ENCODE measurements around the gene CELSR1.
"Not testable (repeated sequence)": the region's sequence is repeated elsewhere in the genome, so short reads cannot be mapped to it uniquely, and the experiment has no call there.

Gene CELSR1

DNA sequence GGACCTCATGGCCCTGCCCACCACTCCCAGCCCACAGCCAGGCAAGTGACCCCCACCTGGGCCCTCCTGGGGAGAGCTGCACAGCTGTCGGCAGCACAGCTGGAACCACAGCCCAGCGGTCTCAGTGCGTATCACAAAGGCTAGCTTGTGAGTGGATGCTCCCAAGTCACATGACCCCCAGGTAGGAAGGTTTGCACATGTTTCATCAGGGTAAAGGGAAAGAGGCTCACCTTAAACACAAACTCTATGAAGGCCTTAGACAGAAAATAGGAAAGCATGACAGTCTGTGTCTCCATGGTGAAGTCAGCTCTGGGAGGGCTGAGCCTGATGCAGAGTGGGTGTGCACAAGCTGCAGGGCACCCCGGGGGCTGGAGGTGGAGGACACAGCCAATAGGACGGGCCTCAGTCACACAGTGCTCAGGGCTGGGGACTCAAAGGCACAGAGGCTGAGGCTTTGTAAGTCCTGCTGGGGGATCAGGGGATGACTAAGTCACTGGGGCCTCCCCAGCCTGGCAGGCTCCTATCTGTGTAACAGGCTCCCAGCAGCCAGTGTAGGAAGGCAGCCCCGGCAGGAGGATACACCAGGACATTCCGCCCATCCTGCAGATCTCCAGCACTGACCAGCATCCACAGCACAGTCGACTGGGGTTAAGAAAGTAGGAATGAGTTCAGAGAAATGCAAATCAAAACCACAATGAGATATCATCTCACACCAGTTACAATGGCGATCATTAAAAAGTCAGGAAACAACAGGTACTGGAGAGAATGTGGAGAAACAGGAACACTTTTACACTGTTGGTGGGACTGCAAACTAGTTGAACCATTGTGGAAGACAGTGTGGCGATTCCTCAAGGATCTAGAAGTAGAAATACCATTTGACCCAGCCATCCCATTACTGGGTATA lies 22.0 kb downstream of the CELSR1 start:
- no peak for DNase-seq (ENCODE audit: low read depth in 2 of 3, low spot score in 1 of 3)

DNA sequence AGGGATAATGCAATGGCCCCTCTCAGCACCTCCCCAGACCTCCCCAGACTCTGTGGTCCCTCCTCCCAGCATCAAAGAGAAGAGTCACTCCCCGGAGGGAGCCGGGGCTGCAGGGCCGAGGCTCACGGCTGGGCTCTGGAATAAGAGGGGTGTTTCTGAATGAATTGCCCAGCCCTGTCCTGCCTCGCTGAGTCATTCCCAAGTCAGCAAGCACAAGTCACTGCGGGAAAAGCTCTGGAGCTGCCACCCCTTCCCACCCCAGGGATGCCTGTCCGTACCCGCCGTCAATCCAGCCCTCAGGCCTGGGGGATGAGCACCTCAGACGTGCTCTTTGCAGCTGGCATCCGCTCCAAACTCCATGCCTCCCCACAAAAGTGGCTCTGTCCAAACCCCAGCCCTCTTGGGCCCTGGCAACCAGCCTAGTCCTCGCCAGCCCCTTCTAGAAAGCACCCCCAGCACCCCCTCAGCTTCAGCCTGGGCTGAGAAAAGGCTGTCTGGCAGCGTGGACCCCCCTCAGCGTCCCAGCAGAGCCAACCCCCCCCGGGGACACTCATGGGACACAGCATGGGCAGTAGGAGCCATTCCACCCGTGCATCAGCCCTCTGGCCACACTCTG lies 22.7 kb downstream of the CELSR1 start:
- no peak for DNase-seq (ENCODE audit: low read depth in 2 of 3, low spot score in 1 of 3)

DNA sequence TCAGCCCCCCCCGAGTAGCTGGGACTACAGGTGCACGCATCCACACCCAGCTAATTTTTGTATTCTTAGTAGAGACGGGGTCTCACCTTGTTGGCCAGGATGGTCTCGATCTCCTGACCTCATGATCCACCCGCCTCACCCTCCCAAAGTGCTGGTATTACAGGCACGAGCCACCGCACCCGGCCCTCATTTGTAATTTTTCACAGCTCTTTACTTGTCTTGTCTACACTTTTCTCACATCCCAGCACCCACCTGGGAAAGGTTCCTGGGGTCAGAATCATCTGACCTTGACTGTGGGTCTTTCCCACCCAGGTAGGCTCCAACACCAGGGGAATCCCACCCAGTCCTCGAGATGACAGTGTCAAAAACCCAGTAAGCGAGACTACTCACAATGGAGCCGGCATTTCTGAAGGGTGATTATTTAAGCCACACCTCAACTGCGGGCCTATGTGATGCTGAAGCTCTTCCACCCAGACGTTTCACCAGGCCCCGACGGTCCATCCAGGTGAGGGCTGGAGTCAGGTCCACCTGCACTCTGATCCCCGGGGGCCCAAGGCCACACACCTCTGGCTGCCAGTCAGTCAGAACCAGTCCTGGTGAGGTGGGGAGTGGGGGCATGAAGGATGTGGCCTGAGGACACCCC lies 23.4 kb downstream of the CELSR1 start:
- no peak for DNase-seq (ENCODE audit: low read depth in 2 of 3, low spot score in 1 of 3)

DNA sequence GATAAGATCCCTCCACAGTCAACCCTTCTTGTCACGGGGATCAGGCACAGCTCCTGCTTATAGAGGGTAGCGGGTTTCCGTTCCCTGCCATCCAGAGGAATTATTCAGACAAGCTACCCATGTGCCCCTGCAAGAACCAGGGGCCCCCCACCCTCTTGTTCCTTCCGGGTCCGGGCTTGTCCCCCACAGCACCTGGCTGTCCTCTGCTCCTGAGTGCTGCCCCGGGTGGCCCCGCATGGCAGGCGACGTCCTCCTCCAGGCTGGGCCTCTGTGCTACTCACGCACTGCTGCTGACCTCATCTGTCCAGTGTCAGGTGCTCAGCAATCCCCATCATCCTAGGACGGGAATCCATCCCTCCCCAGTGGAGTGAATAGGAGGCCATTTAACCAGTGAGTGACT lies 24.7 kb downstream of the CELSR1 start:
- DNase-seq (ENCODE audit: low read depth in 2 of 3, low spot score in 1 of 3), result no peak

DNA sequence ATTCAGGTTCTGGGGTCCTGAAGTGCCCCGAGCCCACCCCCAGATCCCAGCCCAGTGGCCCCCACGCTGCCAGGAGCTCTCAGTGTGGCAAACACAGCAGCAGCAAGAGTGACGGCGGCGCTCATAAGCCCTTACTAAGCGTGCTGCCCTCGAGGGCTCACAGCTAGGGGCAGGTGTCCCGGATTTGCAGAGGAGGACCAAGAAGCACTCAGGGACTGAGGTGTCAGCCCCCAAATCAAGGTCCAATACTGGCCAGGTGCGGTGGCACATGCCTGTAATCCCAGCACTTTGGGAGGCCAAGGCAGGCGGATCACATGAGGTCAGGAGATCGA lies 25.4 kb downstream of the CELSR1 start:
- no peak for DNase-seq (ENCODE audit: low read depth in 2 of 3, low spot score in 1 of 3)

DNA sequence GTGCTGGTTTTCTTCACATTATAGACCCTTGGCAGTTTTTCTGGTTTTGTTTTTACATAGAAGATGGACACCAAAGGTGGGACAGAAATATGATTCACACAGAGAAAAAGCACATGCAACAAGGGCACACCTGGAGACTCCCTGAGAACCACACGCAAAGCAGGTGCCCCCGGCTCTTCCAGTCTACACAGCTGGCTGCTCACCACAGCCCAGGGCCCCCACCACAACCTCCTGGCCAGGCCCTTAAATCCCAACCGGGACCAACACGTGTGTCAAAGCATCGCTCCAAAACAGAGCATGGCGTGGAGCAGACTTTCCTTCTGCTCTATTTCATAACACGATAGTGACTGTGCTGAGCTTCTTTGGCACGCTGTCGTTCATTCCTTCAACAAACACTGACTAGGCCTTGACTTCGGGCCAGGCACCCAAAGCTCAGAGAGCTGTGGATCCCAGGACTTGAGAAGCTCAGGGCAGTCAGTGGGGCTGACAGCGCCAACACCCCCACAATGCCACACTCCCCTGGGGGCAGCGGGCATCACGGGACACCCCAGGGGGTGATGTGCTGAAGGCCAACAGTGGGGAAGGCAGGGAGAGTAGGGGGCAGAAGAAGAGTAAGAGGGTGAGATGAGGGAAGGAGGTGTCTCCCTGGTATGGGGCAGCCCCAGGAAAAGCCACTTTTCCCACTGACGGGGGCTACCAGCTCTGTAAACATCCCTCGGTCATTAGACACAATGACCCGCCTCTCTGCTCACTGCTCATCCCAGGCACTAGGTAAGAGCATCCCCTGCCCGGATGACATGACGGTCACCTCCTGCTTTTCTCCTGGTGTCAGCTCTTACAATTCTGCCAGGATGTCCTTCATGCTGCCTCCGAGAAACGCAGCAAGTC lies 26.0 kb downstream of the CELSR1 start:
- no peak for DNase-seq (ENCODE audit: low read depth in 2 of 3, low spot score in 1 of 3)

DNA sequence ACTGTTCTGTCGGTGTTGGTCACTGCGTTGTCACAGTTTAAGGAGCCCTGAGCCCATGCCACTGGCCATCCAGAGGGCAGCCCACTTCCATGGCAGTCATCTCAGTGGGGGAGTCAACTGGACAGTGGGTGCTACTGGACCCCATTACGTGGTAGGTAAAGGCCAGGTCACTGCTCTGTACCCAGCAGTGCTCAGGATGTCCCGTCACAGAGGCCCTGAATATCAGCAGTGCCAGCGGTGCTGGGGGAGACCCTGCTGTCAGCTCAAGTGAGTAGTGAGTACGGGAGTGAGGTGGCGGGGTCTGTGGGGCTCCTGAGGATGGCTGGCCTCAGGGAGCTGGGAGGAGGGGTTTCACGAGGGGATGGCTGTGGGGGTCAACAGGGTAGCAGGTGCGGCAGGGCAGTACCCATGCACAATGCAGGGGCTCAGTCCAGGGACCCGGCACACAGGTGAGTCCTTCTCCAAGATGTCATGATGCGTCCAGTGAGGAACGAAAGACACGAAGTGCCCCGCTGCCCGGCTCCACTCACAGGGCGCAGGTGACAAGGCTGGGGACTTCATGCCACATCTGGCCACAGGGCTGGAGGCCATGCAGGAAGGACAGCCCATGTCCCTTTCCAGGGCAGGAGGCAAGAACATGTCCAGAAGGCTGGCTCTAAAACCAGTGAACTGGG lies 27.9 kb downstream of the CELSR1 start:
- DNase-seq (ENCODE audit: low read depth in 2 of 3, low spot score in 1 of 3), result no peak

DNA sequence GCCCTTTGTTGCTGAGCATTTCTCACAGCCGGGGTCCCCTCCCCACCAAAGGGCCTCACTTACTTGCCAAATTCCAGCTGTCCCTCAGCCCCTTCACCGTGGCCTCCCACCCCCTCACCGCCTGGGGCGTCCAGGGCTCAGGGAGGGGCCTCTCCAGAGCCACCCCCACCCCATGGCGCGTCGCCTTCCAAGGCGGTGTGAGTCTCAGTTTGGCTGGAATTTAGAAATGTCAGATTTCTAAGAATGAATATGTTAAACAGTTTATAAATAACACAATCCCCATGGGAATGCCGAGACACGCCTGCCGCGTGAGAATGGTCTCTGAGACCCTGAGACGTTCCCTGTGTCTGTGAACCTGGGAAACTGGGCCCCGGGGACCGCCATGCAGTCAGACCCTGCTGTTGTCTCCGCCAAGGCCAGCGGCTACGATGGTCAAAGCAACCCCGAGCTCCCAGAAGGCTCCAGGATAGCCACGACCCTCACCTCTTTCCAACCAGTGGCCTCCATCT lies 28.9 kb downstream of the CELSR1 start:
- no peak for DNase-seq (ENCODE audit: low read depth in 2 of 3, low spot score in 1 of 3)

DNA sequence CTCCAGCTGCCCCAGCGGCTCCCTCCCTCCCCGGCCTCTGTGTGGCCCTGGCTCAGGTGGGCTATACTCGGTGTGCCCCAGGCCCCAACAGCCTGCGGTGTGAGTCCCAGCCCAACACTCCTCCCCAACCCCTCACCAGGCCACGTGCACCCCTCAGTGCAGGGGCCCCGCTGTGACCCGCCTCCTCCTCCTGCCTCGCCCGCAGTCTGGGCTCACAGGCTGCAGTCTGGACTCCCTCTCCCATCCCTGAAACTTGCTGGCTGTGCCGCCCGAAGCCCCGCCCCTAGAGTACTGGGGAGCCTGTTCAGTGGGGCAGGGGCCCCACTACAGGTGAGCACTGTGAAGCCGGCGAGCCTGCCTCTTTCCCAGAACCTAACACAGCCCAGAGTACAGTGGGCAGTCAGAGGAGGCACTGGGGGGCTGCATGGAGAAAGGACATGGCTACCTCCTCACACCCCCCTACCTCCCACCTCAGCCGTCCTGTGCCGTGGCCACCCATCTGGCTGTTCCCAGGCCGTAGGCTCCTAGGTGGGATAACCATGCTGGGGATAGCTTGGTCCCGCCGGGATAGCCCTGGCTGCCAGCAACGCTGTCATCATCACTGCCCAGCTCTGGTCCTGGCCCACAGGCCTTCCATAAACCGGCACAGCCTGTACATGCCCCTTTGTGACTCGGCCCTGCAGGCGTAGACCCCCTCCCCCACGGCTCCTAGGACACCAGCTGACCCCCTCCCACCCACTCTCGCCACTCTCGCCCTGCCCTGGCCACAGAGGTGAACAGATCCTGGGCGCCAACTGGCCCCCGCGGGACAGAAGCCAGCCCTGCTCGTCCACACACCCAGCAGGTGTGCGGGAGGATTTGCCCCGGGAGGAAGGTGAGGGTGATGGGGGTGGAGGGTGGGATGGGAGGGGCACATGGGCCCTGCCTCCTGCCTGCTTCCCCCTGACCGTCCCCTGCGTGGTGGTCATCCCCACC lies 29.7 kb downstream of the CELSR1 start:
- no peak for DNase-seq (ENCODE audit: low read depth in 2 of 3, low spot score in 1 of 3)

DNA sequence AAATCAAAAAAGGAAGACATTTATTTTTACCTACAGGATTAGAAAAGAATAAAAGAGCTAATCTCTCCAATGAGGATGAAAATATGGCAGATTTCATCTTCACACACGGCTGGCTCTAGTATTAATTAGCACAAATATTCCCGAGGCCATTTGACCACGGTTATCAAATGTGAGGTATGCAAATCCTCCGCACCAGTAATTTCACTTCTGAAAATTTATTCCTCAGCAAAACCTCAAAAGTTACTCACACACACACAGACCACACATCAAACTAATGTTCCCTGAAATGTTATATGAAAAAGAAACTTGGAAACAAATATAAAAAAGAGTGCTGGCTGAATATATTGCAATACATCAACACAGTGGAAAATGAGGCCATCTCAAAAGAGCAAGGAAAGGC lies 32.8 kb downstream of the CELSR1 start:
- DNase-seq (ENCODE audit: low read depth in 2 of 3, low spot score in 1 of 3), result no peak

DNA sequence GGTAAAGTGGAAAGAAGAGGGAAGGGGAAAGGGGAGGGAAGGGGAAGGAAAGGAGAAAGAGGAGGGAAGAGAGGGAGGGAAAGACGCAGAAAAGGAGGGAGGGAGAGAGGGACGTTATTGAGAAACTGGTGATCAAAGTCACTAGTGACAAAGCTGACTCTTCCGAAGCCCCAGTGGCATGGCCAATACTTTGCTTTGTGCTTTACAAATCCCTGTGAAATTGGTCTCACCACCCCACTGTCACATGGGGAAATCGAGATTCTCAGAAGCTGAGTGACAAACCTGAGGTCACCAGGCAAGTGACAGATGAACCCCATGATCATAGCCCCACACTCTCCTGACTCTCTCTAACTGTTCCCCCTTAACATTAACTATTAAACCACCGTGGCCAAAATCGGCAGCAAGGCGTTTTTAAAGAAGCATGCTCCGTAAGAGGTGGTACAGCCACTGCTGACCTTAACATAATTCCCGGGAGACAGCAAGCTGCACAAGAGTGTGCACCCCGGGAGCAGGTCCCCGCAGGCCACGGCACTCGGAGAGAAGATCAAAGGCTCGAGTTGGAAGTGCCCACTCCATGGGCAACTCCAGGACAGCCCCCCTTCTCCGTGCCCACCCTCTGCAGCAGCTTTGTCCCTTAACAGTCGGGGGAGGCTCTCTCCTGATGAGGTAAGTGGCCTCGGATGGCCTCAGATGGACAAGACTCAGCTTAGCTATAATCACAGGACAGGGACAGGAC lies 34.8 kb downstream of the CELSR1 start:
- no peak for DNase-seq (ENCODE audit: low read depth in 2 of 3, low spot score in 1 of 3)

DNA sequence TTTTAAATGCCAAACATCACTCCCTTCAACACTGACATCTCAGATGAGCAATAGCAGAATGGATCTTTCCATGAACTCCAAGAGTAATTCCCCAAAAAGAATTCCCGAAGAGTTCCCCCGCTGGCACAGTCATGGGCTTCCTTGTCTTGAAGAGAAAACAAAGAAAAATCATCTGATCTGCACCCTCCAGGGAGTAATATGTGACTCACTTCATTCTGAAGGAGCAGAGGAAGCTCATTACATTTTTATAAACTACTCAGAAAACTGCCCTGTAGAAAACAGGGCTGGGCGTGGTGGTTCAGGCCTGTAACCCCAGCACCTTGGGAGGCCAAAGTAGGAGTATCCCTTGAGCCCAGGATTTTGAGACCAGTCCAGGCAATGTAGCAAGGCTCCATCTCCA lies 35.7 kb downstream of the CELSR1 start:
- no peak for DNase-seq (ENCODE audit: low read depth in 2 of 3, low spot score in 1 of 3)

DNA sequence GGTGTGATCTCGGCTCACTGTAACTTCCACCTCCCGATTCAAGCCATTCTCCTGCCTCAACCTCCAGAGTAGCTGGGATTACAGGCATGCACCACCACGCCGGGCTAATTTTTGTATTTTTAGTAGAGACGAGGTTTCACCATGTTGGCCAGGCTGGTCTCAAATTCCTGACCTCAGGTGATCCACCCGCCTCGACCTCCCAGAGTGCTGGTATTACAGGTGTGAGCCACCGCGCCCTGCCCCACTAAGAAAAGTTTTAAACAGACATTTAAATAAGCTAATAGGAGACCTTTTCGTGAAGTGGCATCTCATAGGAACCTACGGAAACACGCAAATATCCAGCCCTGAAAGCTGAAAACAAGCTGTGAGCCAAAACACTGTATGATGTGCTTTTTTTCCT lies 36.2 kb downstream of the CELSR1 start:
- DNase-seq (ENCODE audit: low read depth in 2 of 3, low spot score in 1 of 3), result not testable (repeated sequence)

DNA sequence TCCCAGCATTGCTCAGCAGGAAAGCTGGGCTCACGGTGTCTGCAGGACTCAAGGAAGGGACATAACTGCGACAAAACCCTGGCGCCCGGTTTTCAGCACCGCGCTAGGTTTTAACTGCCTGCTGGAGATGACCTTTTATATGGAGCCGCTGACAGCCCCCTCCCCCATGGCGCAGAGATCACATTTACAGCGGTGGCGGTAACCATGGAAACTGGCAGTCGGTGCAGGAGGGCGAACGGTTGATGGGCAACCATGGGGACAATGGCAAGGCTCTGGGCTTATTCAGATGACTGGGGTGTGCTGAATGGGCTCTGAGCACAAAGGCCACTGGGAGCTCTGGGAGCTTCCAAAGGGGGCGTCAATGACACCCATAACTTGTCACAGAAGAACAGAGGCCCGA lies 37.2 kb downstream of the CELSR1 start:
- no peak for DNase-seq (ENCODE audit: low read depth in 2 of 3, low spot score in 1 of 3)

DNA sequence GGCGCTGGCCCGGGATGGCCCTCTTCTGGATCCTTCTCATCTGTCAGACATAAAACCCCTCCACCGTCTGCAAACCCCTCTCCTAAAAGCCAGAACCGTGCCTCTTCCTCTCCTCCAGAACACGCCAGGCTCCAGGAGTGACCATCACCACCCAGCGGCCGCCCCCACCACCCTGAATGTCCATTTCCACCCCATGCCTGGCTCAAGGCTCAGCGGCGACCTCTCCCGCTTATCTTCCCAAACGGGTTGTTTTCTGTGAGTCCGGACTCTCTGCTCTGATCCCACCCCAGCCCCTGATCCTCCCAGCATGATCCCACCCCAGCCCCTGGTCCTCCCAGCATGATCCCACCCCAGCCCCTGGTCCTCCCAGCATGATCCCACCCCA lies 37.6 kb downstream of the CELSR1 start:
- no peak for DNase-seq (ENCODE audit: low read depth in 2 of 3, low spot score in 1 of 3)

DNA sequence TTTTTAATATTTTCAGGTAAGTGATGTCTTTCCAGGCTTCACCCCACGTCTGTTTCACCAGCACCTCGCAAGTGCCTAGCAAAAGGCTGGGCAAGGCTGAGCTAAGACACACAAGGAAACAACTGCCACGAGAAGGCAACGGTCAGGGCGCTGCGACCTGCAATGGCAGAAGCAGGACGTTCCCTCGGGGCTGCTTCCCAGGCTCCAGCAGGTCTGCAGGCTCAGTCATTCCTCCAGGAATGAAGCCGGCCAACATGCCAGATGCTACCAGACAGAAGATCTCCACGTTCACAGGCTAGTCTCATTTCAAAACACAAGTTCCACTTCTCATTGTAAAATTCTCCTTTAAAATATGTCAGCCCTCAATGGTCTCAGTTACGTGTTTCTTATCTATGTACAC lies 45.5 kb downstream of the CELSR1 start:
- DNase-seq (ENCODE audit: low read depth in 2 of 3, low spot score in 1 of 3), result no peak

DNA sequence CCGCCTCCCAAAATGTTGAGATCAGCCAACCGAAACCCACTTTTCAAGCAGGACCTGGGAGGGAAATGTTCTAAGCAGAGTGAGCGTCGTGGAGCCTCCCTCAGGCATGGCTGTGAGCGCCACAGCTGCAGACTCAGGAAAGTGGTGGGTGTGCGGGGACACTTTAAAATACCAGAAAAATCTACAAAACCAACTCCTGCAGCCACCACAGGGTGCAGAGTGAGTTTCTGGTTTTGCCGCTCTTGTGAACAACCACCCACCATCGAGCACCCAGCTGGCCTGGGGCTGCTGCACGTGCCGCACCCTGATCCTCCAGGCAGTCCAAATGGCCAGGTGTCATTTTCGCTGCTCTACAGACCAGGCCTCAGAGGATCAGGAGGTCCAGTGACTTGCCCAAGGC lies 46.9 kb downstream of the CELSR1 start:
- DNase-seq (ENCODE audit: low read depth in 2 of 3, low spot score in 1 of 3), result no peak

DNA sequence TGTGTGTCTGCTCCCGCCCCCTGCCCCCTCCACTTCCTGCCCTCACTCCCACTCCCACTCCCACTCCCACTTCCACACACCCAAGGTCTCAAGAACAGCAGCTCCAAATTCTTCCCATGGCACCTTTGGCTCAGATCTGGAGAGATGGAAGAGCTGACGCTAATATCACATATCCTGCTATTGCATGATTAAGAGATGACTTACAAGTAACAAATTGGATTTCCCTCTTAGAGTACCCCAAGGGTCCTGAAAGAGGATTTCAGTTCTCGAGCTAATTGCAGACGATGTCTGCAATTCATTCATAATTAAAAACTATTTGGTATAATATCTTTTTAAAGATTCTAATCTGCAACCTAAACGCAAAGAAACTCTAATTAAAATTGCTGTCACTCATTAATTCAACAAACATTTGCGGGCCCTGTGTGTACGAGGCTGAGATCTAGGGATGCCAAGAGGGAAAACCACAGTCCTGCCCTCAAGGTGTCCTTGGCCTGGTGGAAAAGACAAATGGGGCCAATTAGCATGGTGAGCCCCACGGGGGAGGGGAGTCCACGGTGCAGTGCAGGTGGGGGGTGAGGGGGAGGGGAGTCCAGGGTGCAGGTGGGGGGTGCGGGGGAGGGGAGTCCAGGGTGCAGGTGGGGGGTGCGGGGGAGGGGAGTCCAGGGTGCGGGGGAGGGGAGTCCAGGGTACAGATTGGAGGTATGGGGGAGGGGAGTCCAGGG lies 50.3 kb downstream of the CELSR1 start:
- no peak for DNase-seq (ENCODE audit: low read depth in 2 of 3, low spot score in 1 of 3)

Data from stimulated activated CD4-positive, alpha-beta T cell treated with anti-CD3 and anti-CD28 coated beads, Interleukin-12 subunit alpha, Interleukin-12 subunit beta, amount 100 ng/mL, for 48 hours (primary cell).